Endothelial cell of umbilical vein (primary cell): Measurements from ENCODE around the gene KRT32. TPM values are rescaled to one million over a fixed set of nuclear protein-coding genes. Genes with fewer than 3 reads are reported as not detected.

Source experiments
- BruUV-seq: library from RNA; stranded (reverse); fragments of 400-500 nt; replicated peaks from 2 replicates; lab custom pipeline; 2021; lab: Mats Ljungman, UMichigan
- CTCF ChIA-PET: fragments of 300-600, 350-600 bp; sonication (Branson Sonifier 250); formaldehyde crosslinking; loops from one replicate; lab custom pipeline; 2021; ENCODE audit warnings: antibody characterized with exemption, inconsistent platforms; lab: Charles Lee
- POLR2A ChIA-PET: fragments of 300-600, 350-600 bp; sonication (Branson Sonifier 250); formaldehyde crosslinking; loops from one replicate; lab custom pipeline; 2021; ENCODE audit warnings: antibody characterized with exemption, inconsistent platforms; lab: Charles Lee
- DNase-seq: peaks from one replicate; pipeline ENCODE4 v3.0.0-alpha.2; 2011; ENCODE audit warnings: low read depth, low spot score
- FAIRE-seq: peaks from 2 replicates; lab custom pipeline; 2011; peaks lifted over from hg19 to GRCh38; lab: Jason Lieb, UNC
- H2AFZ ChIP-seq: 2 replicates; pipeline ENCODE4 v1.6.0; 2012; ENCODE audit warnings: low read depth, low read length, control low read depth, inconsistent platforms
- H3K27ac ChIP-seq: 2 replicates; pipeline ENCODE4 v1.5.1; 2011; ENCODE audit warnings: low read depth, mild to moderate bottlenecking, control low read depth, low read length, moderate library complexity; ENCODE audit not compliant: insufficient read depth
- H3K27me3 ChIP-seq, 2 experiments: 2 replicates each; pipeline versions ENCODE4 v1.6.0 to v1.6.1; 2011; ENCODE audit warnings: low read length in 2 of 2, mixed read lengths in 1 of 2; ENCODE audit not compliant: control insufficient read depth in 2 of 2, insufficient read depth in 2 of 2
- H3K36me3 ChIP-seq, 2 experiments: 2 replicates in 1 of 2; 3 replicates in 1 of 2; pipeline ENCODE4 v1.5.1; 2011; ENCODE audit warnings: low read length in 2 of 2, mild to moderate bottlenecking in 1 of 2, moderate library complexity in 1 of 2; ENCODE audit not compliant: control insufficient read depth in 2 of 2, insufficient read depth in 2 of 2; ENCODE audit errors: extremely low read depth in 1 of 2
- H3K4me1 ChIP-seq: 3 replicates; pipeline ENCODE4 v1.5.1; 2011; ENCODE audit warnings: mild to moderate bottlenecking, low read length; ENCODE audit not compliant: control insufficient read depth, insufficient read depth; ENCODE audit errors: extremely low read depth
- H3K4me2 ChIP-seq: 2 replicates; pipeline ENCODE4 v1.6.1; 2011; ENCODE audit warnings: low read length, control low read depth, mixed read lengths; ENCODE audit not compliant: insufficient read depth
- H3K4me3 ChIP-seq, 3 experiments: fragments of 200-600 bp in 1 of 3; sonication (generic), shearing (Covaris generic) in 1 of 3; replicated peaks in 1 of 3; 2 replicates each; pipeline ENCODE4 v1.5.1; 2011 to 2016; ENCODE audit warnings: control low read depth in 3 of 3, low read length in 3 of 3, mild to moderate bottlenecking in 2 of 3, inconsistent platforms in 1 of 3, low read depth in 1 of 3, moderate library complexity in 1 of 3; ENCODE audit not compliant: insufficient read depth in 1 of 3
- H3K79me2 ChIP-seq: 2 replicates; pipeline ENCODE4 v1.6.0; 2012; ENCODE audit warnings: low read length, inconsistent platforms; ENCODE audit not compliant: control insufficient read depth, insufficient read depth
- H3K9ac ChIP-seq: replicated peaks from 2 replicates; pipeline ENCODE3; 2011; ENCODE audit warnings: low read length, control low read depth; ENCODE audit not compliant: insufficient read depth; ENCODE audit errors: extremely low read depth
- H3K9me1 ChIP-seq: replicated peaks from 3 replicates; pipeline ENCODE4 v1.6.0; 2011; ENCODE audit warnings: mild to moderate bottlenecking, low read length; ENCODE audit not compliant: control insufficient read depth, insufficient read depth; ENCODE audit errors: extremely low read depth
- H3K9me3 ChIP-seq: replicated peaks from 2 replicates; pipeline ENCODE4 v1.5.1; 2012; ENCODE audit warnings: low read length, inconsistent platforms; ENCODE audit not compliant: control insufficient read depth, insufficient read depth
- H4K20me1 ChIP-seq: replicated peaks from 2 replicates; pipeline ENCODE3; 2011; ENCODE audit warnings: mild to moderate bottlenecking, low read length; ENCODE audit not compliant: control insufficient read depth, insufficient read depth; ENCODE audit errors: extremely low read depth
- EZH2 ChIP-seq: IDR thresholded peaks from 2 replicates; pipeline ENCODE4 v1.6.1; 2012; ENCODE audit warnings: borderline replicate concordance, low read depth, mild to moderate bottlenecking, moderate library complexity, low read length, inconsistent platforms; ENCODE audit not compliant: severe bottlenecking
- FOS ChIP-seq: IDR thresholded peaks from 2 replicates; pipeline ENCODE4 v1.6.1; 2011; ENCODE audit warnings: mild to moderate bottlenecking, low read length, moderate library complexity, borderline replicate concordance; ENCODE audit not compliant: insufficient read depth
- GATA2 ChIP-seq: IDR thresholded peaks from 2 replicates; pipeline ENCODE4 v1.7.0; 2011; ENCODE audit warnings: low read depth, mild to moderate bottlenecking, moderate library complexity, mixed read lengths, low read length; ENCODE audit not compliant: insufficient read length, insufficient read depth
- JUN ChIP-seq: IDR thresholded peaks from 2 replicates; pipeline ENCODE4 v1.6.1; 2011; ENCODE audit warnings: borderline replicate concordance, low read depth; ENCODE audit not compliant: insufficient read length, insufficient read depth
- MAX ChIP-seq: IDR thresholded peaks from 2 replicates; pipeline ENCODE4 v1.6.1; 2011; ENCODE audit not compliant: insufficient read depth, insufficient read length
- MYC ChIP-seq: IDR thresholded peaks from one replicate; pipeline ENCODE4 v1.6.1; 2011; ENCODE audit warnings: mild to moderate bottlenecking, low read depth, low read length
- POLR2A ChIP-seq: IDR thresholded peaks from 2 replicates; pipeline ENCODE4 v1.6.1; 2012; ENCODE audit warnings: low read depth, mild to moderate bottlenecking, control low read depth, low read length
- POLR2AphosphoS5 ChIP-seq: IDR thresholded peaks from 2 replicates; pipeline ENCODE4 v1.6.1; 2012; ENCODE audit warnings: low read depth, mild to moderate bottlenecking, control low read depth, low read length, moderate library complexity; ENCODE audit not compliant: insufficient read depth
- dilution Hi-C: fragments of 300-500 bp; cut with MboI; formaldehyde crosslinking; loops from one replicate; pipeline ENCODE4 v1.15.0; 2019; ENCODE audit warnings: low sequenced_read_pairs; ENCODE audit not compliant: extremely low pct_ligation_motif_present
- intact Hi-C: fragments of 100-400 bp; cut with micrococcal nuclease; formaldehyde crosslinking; loops from one replicate; pipeline ENCODE4 v1.10.0; 2022
- polyA plus RNA-seq, 4 experiments: library from polyadenylated mRNA; depleted of rRNA in 3 of 4; stranded (reverse) in 3 of 4; unstranded in 1 of 4; fragments of >200 nt; gene quantifications; 2 replicates each; pipeline versions ENCODE4 v1.2.1 to v1.2.3, GENCODE V29; 2011 to 2012; ENCODE audit warnings: missing spikeins in 1 of 4
- total RNA-seq: library from RNA; stranded (reverse); gene quantifications from 2 replicates; pipeline ENCODE4 v1.2.3, GENCODE V29; 2021
- TF ChIP-seq, protein P1 (sequence below), 2 donors: IDR thresholded peaks; 1 replicate in 1 of 2; 2 replicates in 1 of 2; pipeline ENCODE4 v1.5.1; 2011; ENCODE audit warnings: low read length in 2 of 2, mild to moderate bottlenecking in 2 of 2, moderate library complexity in 2 of 2, control low read depth in 1 of 2, inconsistent platforms in 1 of 2, low read depth in 1 of 2; ENCODE audit not compliant: insufficient read depth in 1 of 2; ENCODE audit errors: extremely low read depth in 1 of 2

The KRT32 gene
- total and polyA plus RNA-seq, 2 donors (not counting 3 experiments of a cell fraction or from before 2014, with no cell fraction given) = not detected

DNA sequence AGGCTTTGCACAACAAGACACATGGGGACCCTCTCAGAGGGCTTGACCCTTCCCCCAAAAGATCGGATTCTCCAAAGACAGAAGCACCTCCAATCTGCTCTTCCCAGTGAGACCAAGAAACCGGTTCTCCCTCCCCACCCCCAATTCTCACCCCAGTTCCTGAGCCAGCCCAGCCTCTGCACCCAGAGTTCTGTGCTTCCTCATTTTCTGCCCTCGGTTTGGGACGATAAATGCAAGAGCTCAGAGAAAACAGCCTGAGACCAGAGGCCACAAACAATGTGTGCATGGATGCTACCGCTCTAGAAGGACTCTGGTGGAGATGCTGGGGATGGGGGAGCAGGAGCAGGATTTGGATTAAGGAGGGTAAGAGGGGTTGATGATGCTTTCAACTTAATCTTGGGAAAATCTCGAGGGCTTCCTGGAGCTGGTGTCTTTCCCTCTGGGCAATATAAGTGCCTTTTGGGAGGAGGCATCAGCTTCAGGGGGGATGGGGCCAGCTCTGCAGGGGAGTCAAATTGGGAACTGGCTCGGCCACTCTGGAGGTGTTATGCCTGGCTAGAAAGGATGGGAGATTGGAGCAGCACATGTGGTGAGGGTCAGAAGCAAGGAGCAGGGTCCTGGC is 45.5 kb upstream of the KRT32 start:
- no peaks in the 10 kb centered on the region for H3K27me3 ChIP-seq
- H3K36me3 ChIP-seq = no peaks in the 10 kb centered on the region
- H3K9ac ChIP-seq = no peak overlapping the region
- H3K4me3 ChIP-seq = no peak overlapping the region
- H3K79me2 ChIP-seq = no peaks in the 10 kb centered on the region
- no peaks in the 10 kb centered on the region for H3K4me1 ChIP-seq
- ChIA-PET POLR2A (no interaction called here), CTCF (interaction anchor here (0.6 to 1.4 kb wide), 6 partner anchors 9 to 150 kb away, joined by 3 to 5 read pairs (median 3); no protein-coding TSS in a partner anchor)
- H3K9me1 ChIP-seq = no peaks in the 10 kb centered on the region
- H2AFZ ChIP-seq = no peak overlapping the region
- dilution Hi-C loops = no loop called here
- DNase-seq (no peak), FAIRE-seq (no peak)
- H3K9me3 ChIP-seq = no peaks in the 10 kb centered on the region
- BruUV-seq = no TSS peak
- intact Hi-C loops = no loop called here
- H3K27ac ChIP-seq = no peak overlapping the region
- no peak for TF ChIP-seq POLR2AphosphoS5
- TF ChIP-seq EZH2 = no peak
- no peak for TF ChIP-seq FOS
- no peak for TF ChIP-seq GATA2
- TF ChIP-seq POLR2A = no peak
- no peak for TF ChIP-seq MAX
- H4K20me1 ChIP-seq = no peaks in the 10 kb centered on the region
- H3K4me2 ChIP-seq = no peak overlapping the region

GRCh38 chr17:41511716-41512115 is 44.5 kb upstream of the KRT32 start:
- no TSS peak for BruUV-seq
- no peaks in the 10 kb centered on the region for H3K36me3 ChIP-seq
- H4K20me1 ChIP-seq = no peaks in the 10 kb centered on the region
- DNase-seq = no peak
- no peaks in the 10 kb centered on the region for H3K79me2 ChIP-seq
- ChIA-PET POLR2A (no interaction called here), CTCF (interaction anchor here (1.0 to 1.4 kb wide), 4 partner anchors 8 to 151 kb away, joined by 3 to 5 read pairs (median 4); no protein-coding TSS in a partner anchor)
- H3K4me1 ChIP-seq = no peaks in the 10 kb centered on the region
- TF ChIP-seq POLR2A = no peak
- TF ChIP-seq GATA2 = no peak
- TF ChIP-seq, protein P1, sequence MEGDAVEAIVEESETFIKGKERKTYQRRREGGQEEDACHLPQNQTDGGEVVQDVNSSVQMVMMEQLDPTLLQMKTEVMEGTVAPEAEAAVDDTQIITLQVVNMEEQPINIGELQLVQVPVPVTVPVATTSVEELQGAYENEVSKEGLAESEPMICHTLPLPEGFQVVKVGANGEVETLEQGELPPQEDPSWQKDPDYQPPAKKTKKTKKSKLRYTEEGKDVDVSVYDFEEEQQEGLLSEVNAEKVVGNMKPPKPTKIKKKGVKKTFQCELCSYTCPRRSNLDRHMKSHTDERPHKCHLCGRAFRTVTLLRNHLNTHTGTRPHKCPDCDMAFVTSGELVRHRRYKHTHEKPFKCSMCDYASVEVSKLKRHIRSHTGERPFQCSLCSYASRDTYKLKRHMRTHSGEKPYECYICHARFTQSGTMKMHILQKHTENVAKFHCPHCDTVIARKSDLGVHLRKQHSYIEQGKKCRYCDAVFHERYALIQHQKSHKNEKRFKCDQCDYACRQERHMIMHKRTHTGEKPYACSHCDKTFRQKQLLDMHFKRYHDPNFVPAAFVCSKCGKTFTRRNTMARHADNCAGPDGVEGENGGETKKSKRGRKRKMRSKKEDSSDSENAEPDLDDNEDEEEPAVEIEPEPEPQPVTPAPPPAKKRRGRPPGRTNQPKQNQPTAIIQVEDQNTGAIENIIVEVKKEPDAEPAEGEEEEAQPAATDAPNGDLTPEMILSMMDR (IDR thresholded peaks at IDR 0.05; ENCODE audit: extremely low read depth in 1 of 2, insufficient read depth in 1 of 2, low read depth in 1 of 2, low read length in 2 of 2) = no peak
- no peak for TF ChIP-seq JUN
- TF ChIP-seq MAX = no peak
- TF ChIP-seq EZH2 = no peak
- no peak for TF ChIP-seq POLR2AphosphoS5
- TF ChIP-seq FOS = no peak
- TF ChIP-seq MYC = no peak
- intact Hi-C loops = no loop called here
- no peak overlapping the region for H3K27ac ChIP-seq
- no peaks in the 10 kb centered on the region for H3K27me3 ChIP-seq
- H3K4me2 ChIP-seq = no peak overlapping the region
- no peaks in the 10 kb centered on the region for H3K9me1 ChIP-seq
- dilution Hi-C loops = no loop called here
- H3K4me3 ChIP-seq = no peak overlapping the region
- FAIRE-seq = no peak
- no peaks in the 10 kb centered on the region for H3K9me3 ChIP-seq
- no peak overlapping the region for H3K9ac ChIP-seq
- no peak overlapping the region for H2AFZ ChIP-seq
